Central memory CD8-positive, alpha-beta T cell (primary cell): ENCODE data around the gene QSER1.
A peak's percentile ranks its signal among the peaks of the same experiment; 100 is the strongest.
"Not testable (repeated sequence)": the region's sequence is repeated elsewhere in the genome, so short reads cannot be mapped to it uniquely, and the experiment has no call there.

Experiments used
- ATAC-seq: fragments of 150-1000 bp; cut with Tn5 transposase; replicated peaks from 2 replicates; pipeline ENCODE4 v1.10.0; 2022; ENCODE audit warnings: mild to moderate bottlenecking, moderate FRiP score, moderate number of reproducible peaks; ENCODE audit not compliant: poor library complexity, severe bottlenecking; ENCODE audit errors: extremely low read depth
- DNase-seq, 2 donors: peaks; one replicate each; pipeline ENCODE4 v3.0.0; 2021; ENCODE audit warnings: low spot score in 2 of 2
- H3K27ac Mint-ChIP-seq: one replicate; pipeline ENCODE4 v1.8.0; 2022; ENCODE audit warnings: low read depth, mild to moderate bottlenecking, moderate library complexity, mixed read lengths
- H3K27me3 Mint-ChIP-seq: one replicate; pipeline ENCODE4 v1.8.0; 2022; ENCODE audit warnings: mixed read lengths
- H3K36me3 Mint-ChIP-seq: one replicate; pipeline ENCODE4 v1.8.0; 2022; ENCODE audit warnings: mild to moderate bottlenecking, moderate library complexity, mixed read lengths; ENCODE audit not compliant: insufficient read depth
- H3K4me1 Mint-ChIP-seq: one replicate; pipeline ENCODE4 v1.8.0; 2022; ENCODE audit warnings: mixed read lengths
- H3K4me3 Mint-ChIP-seq: one replicate; pipeline ENCODE4 v1.8.0; 2022; ENCODE audit warnings: mild to moderate bottlenecking, moderate library complexity, mixed read lengths
- H3K9me3 Mint-ChIP-seq: one replicate; pipeline ENCODE4 v1.8.0; 2022; ENCODE audit warnings: mixed read lengths

QSER1 gene

DNA sequence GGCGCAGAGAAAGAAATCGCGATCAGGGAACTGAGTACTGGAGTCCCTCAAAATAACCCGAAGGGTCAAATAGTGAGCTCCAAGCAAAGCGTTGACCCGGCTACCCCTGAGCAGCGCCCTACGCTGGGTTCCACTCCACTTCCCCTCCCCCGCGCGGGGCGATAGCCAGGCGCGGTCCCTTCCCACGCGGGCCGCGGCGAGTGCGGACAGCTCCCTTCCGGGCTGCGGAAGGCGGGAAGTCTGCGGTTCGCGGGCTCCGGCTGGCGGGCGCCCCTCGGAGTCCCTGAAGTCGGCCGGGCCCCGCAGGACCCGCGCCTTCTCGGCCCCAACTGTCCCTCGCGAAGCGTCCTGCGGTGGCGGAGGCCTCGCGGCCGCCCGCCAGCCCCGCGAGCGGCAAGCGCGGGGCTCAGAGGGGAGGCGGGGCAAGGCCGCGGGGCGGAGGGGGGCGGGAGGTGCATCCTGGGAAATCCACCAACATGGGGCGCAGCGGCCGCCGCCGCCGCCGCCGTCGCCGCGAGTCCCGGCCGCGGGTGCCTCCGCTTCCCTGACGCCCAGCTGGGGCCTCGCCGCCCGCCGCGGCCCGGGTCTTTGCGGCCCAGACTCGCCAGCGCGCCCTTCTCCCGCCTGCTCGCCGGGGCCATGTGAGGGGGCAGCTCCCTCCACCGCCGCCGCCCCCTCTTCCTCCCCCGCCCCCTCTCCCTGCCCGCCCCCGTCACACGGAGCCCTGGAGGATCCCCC is at the start of gene QSER1:
Gene QSER1, plus strand, starts transcription at position 457 of the 738 bp plus-strand sequence. CDS start 315 bp downstream, outside the sequence.
- H3K27me3 Mint-ChIP-seq = no peaks in the 10 kb centered on the region

DNA sequence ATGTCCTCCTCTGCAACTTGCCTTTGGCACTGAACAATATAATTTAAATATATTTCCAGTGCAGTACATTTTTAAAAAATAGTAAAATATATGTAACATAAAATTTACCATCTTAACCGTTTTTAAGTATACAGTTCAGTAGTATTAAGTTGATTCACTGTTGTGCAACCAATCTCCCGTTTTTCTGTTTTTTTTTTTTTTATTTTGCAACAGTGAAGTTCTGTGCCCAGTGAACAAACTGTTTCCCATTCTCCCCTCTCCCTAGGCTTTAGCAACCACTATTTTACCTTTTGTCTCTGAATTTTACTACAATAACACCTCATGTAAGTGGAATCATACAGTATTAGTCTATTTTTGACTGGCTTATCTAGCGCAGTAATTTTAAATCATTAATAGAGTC is 49.1 kb upstream of the QSER1 start:
- ATAC-seq = no peak
- H3K4me3 Mint-ChIP-seq = no peak overlapping the region
- H3K9me3 Mint-ChIP-seq = no peaks in the 10 kb centered on the region
- peaks cover 18% of the 10 kb centered on the region for H3K27me3 Mint-ChIP-seq
- no peaks in the 10 kb centered on the region for H3K36me3 Mint-ChIP-seq
- H3K4me1 Mint-ChIP-seq = no peaks in the 10 kb centered on the region
- no peak overlapping the region for H3K27ac Mint-ChIP-seq
- DNase-seq = no peak

More for the DNA sequence above, at the start of gene QSER1:
- ATAC-seq = peak; percentile 75
- peak; percentile 22 to 32 for DNase-seq
- Mint-ChIP-seq H3K4me3 (peak within 1 kb of the TSS; percentile 94), H3K9me3 (no peaks in the 10 kb centered on the region), H3K27ac (peak within 1 kb of the TSS; percentile 89), H3K4me1 (peaks cover 29% of the 10 kb centered on the region), H3K36me3 (peaks cover 6% of the 10 kb centered on the region)

DNA sequence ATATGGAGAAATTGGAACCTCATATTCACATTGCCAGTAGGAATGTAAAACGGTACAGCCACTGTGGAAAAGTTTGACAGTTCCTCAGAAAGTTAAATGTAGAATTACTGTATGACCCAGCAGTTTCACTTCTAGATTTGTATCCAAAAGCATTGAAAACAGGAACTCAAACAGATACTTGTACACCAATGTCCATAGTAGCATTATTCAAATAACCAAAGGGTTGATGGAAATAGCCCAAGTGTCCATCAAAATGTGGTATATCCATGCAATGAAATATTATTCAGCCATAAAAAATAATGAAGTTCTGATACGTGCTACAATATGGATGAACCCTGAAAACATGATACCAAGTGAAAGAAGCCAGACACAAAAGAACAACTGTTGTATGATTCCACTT is 45.1 kb upstream of the QSER1 start:
- ATAC-seq = no peak
- Mint-ChIP-seq H3K9me3 (no peaks in the 10 kb centered on the region), H3K4me3 (no peak overlapping the region), H3K4me1 (no peaks in the 10 kb centered on the region), H3K27me3 (peaks cover 17% of the 10 kb centered on the region), H3K27ac (no peak overlapping the region), H3K36me3 (no peaks in the 10 kb centered on the region)
- no peak for DNase-seq

DNA sequence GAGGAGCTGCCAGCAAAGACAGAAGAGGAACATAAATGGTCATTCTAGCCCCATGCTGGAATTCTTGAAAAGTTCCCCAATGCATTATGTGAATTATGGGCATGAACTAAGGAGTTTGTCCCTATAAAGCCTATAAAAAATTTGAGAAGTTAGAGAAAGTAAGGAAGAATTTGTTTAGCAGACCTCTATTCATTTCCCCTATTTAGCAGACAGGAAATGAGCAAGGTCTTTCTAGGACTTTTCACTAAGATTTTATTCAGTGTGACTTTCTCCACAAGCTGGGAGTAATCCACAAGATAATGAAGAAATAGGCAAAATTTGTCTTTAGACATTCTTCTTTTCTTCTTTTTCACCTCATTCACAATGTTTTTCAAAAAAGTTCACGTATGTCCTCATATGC is 42.9 kb upstream of the QSER1 start:
- Mint-ChIP-seq H3K36me3 (no peaks in the 10 kb centered on the region), H3K27me3 (peaks cover 17% of the 10 kb centered on the region), H3K4me3 (no peak overlapping the region), H3K4me1 (no peaks in the 10 kb centered on the region), H3K27ac (no peak overlapping the region), H3K9me3 (no peaks in the 10 kb centered on the region)
- DNase-seq = no peak
- no peak for ATAC-seq

DNA sequence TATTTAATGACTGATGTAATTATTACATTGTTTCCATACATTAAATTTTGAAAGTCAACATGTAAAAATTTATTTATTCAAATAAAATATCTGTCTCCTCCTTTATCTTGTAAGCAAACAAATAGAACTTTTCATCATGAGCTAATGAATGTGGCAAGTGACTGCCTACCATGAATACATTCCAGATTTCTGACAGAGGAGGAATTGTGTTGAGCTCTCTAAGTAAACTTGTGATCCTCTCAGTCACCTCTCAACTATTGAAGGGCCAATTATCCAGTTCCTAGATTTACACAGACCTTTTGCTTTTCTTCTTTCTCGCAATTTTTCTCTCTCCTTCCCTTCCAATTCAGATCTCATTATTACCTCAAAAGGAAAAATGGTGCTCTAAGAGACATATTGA is 41.4 kb upstream of the QSER1 start:
- Mint-ChIP-seq H3K9me3 (no peaks in the 10 kb centered on the region), H3K4me3 (no peak overlapping the region), H3K27ac (no peak overlapping the region), H3K36me3 (no peaks in the 10 kb centered on the region), H3K27me3 (peaks cover 13% of the 10 kb centered on the region), H3K4me1 (no peaks in the 10 kb centered on the region)
- ATAC-seq = no peak
- DNase-seq = no peak

DNA sequence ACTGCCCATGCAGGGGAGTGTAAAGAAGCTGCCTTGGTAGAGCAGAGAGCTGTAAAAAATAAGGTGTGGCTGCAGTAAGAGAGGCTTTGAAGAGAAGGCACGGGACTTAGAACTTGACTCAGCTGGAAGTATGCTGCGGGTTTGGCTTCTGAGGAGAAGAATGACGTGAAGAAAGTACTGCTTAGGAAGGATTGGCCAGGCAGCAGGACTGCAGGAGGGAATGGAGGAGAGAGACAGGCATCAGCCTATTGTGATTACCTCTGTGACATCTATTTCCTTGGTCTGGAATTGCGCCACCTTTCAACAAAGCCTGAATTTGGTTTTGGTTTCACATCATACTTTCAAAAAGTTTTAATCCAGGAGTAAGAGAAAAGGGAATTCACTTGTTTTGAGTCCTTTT is 40.4 kb upstream of the QSER1 start:
- Mint-ChIP-seq H3K4me3 (no peak overlapping the region), H3K4me1 (no peaks in the 10 kb centered on the region), H3K36me3 (no peaks in the 10 kb centered on the region), H3K9me3 (no peaks in the 10 kb centered on the region), H3K27me3 (peaks cover 8% of the 10 kb centered on the region), H3K27ac (no peak overlapping the region)
- ATAC-seq (no peak), DNase-seq (no peak)

DNA sequence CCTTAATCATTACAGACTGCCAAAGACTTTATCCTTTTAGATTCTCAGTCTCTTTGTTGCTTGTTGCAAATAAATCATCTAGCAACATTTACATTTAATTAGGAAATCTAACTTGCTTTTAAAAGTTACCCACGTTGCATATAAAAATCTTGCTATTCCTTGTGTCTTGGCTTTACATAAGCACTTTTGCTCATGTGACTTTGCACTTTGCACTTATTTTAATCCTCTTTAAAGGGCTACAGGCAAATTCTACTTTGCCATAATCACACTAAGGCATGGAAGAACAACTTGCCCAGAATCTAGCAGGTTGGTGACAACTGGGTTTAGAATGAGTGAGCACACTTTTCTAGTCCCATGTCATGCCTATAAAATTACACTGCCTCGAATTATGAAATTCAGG is 37.0 kb upstream of the QSER1 start:
- no peak overlapping the region for H3K4me3 Mint-ChIP-seq
- no peaks in the 10 kb centered on the region for H3K36me3 Mint-ChIP-seq
- H3K27ac Mint-ChIP-seq = no peak overlapping the region
- no peaks in the 10 kb centered on the region for H3K9me3 Mint-ChIP-seq
- peaks cover 9% of the 10 kb centered on the region for H3K27me3 Mint-ChIP-seq
- DNase-seq (no peak), ATAC-seq (no peak)
- H3K4me1 Mint-ChIP-seq = no peaks in the 10 kb centered on the region

DNA sequence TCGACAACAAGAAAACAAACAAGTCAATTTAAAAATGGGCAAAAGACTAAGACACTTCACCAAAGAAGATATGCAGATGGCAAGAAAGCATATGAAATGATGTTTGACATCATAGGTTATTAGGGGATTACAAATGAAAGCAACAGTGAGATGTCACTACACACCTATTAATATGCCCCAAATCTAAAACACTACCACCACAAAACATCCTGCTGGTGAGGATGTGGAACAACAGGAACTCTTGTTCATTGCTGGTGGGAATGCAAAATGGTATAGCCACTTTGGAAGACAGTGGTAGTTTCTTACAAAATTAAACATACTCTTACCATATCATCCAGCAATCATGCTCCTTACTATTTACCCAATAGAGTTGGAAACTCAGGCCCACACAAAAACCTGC is 33.9 kb upstream of the QSER1 start:
- DNase-seq (no peak), ATAC-seq (no peak)
- H3K4me3 Mint-ChIP-seq = no peak overlapping the region
- H3K9me3 Mint-ChIP-seq = no peaks in the 10 kb centered on the region
- peaks cover 9% of the 10 kb centered on the region for H3K27me3 Mint-ChIP-seq
- H3K4me1 Mint-ChIP-seq = no peaks in the 10 kb centered on the region
- no peak overlapping the region for H3K27ac Mint-ChIP-seq
- H3K36me3 Mint-ChIP-seq = no peaks in the 10 kb centered on the region

DNA sequence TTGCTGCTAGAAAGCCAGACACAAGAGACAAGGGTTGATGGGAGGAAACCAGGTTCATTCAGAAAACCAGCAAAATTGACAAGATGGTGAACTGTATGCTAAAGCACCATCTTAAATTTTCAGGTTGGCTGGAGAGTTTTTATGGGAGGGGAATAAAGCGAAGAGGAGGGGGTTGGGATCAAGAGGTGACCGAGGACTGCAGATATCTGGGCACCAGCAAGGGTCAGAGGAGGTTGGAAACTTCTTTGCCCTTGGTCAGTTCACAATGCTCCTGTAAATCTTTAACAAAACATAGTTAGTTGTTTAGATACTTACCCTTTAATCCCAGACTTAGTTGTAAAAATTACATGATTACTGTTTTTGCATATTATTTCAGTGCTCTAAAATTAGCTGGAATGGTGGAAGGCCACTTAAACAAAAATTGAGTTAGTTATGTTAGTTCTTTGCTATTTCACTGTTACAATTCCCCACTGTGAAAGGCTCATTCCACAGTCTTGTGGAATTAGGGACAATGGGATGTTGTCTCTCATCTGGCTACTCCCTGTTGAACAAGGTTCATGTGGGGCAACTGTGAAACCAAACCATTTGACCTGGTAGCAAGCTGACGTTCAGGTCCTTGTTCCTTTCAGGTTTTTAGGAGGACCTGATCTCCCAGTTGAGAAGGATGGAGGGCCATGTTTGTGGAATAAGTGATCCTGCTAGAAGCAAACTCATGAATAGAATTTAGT is 30.6 kb upstream of the QSER1 start:
- H3K27me3 Mint-ChIP-seq = peaks cover 24% of the 10 kb centered on the region
- H3K27ac Mint-ChIP-seq = no peak overlapping the region
- H3K36me3 Mint-ChIP-seq = no peaks in the 10 kb centered on the region
- no peaks in the 10 kb centered on the region for H3K4me1 Mint-ChIP-seq
- ATAC-seq (no peak), DNase-seq (no peak)
- no peak overlapping the region for H3K4me3 Mint-ChIP-seq
- H3K9me3 Mint-ChIP-seq = no peaks in the 10 kb centered on the region

DNA sequence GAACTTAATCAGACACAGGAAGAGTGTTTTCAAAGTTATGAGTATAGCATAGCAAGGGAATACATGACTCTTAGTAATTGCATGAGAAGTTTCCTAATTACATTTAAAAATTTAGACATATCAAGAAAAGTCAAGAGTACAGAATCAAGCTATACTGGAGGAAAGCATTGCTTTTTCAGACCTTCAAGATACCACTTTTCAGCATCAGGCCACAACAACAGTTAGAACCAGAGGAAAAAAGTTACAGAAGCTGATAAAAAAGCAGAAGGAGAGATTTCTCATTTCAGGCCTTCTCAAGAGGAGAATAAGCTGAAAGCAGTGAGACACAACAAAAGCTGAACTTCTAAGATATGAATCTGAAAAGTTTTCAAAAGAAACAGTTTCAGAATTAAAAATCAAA is 28.1 kb upstream of the QSER1 start:
- no peaks in the 10 kb centered on the region for H3K4me1 Mint-ChIP-seq
- DNase-seq (no peak), ATAC-seq (no peak)
- peaks cover 4% of the 10 kb centered on the region for H3K9me3 Mint-ChIP-seq
- H3K4me3 Mint-ChIP-seq = no peak overlapping the region
- H3K27me3 Mint-ChIP-seq = peaks cover 22% of the 10 kb centered on the region
- H3K36me3 Mint-ChIP-seq = no peaks in the 10 kb centered on the region
- H3K27ac Mint-ChIP-seq = no peak overlapping the region

DNA sequence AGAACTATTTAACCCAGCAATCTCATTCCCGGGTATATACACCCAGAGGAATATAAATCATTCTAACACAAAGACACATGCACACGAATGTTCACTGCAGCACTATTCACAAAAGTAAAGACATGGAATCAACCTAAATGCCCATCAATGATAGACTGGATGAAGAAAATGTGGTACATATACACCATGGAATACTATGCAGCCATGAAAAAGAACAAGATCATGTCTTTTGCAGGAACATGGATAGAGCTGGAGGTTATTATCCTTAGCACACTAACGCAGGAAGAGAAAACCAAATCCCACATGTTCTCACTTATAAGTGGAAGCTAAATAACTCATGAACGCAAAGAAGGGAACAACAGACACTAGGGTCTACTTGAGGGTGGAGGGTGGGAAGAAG is 23.9 kb upstream of the QSER1 start:
- not testable (repeated sequence) for H3K27ac Mint-ChIP-seq, H3K4me3 Mint-ChIP-seq, DNase-seq, ATAC-seq, H3K4me1 Mint-ChIP-seq, H3K9me3 Mint-ChIP-seq, H3K36me3 Mint-ChIP-seq
- H3K27me3 Mint-ChIP-seq = peaks cover 30% of the 10 kb centered on the region

DNA sequence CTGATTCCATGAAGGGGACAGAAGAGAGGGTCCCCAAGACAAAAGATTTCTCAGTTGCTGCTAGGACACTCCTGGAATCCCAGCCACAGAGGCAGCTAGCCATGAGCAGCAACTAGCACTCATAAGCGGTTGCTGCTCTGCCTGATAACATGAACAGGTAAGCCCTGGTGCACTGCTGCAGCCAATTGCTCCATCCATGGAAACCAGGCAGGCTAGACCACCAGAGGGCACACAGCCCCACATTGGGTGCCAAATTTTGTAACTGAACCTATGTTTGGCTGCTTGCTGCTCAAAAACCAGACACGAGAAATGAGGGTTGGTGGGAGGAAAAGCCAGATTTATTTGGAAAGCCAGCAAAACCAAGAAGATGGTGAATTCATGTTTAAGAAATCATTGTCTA is 21.9 kb upstream of the QSER1 start:
- peak; percentile 40 for ATAC-seq
- peaks cover 42% of the 10 kb centered on the region for H3K27me3 Mint-ChIP-seq
- H3K36me3 Mint-ChIP-seq = no peaks in the 10 kb centered on the region
- peaks cover 4% of the 10 kb centered on the region for H3K9me3 Mint-ChIP-seq
- no peak for DNase-seq
- no peaks in the 10 kb centered on the region for H3K4me1 Mint-ChIP-seq
- H3K4me3 Mint-ChIP-seq = no peak overlapping the region
- H3K27ac Mint-ChIP-seq = no peak overlapping the region

DNA sequence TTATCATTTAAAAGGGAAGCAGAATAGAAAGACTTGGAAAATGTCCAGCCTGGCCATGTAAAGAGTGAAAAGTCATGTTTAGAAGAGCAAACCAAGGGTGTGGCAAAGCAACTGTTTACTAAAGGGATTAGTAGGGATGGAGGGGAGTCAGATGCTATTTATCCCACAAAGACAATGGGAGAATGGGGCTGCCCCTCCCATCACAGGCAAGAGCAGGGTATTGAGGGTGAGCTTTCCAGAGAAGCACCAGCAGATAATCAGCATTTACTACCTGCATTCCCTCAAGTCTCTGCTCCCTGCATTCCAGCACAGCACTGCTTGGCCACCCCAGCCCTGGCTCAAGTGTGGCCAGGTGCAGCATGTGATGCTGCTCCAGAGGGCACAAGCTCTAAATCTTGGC is 18.5 kb upstream of the QSER1 start:
- no peak overlapping the region for H3K27ac Mint-ChIP-seq
- H3K27me3 Mint-ChIP-seq = peaks cover 32% of the 10 kb centered on the region
- no peaks in the 10 kb centered on the region for H3K36me3 Mint-ChIP-seq
- DNase-seq = no peak
- H3K4me3 Mint-ChIP-seq = no peak overlapping the region
- ATAC-seq = no peak
- H3K9me3 Mint-ChIP-seq = no peaks in the 10 kb centered on the region
- H3K4me1 Mint-ChIP-seq = no peaks in the 10 kb centered on the region
